ENCODE data around the gene ZNF18.

The ZNF18 gene

GRCh38 chr17:11997972-11998233 is 628 bp upstream of the ZNF18 start:
- TF ChIP-seq CTCF (IDR thresholded peaks at IDR 0.05; ENCODE audit: insufficient read depth, low read length, poor library complexity, severe bottlenecking), result no peak
- Histone ChIP-seq H3K36me3 (ENCODE audit: control insufficient read depth, insufficient read depth, low read length) (no peaks in the 10 kb centered on the region), H3K4me3 (replicated peaks; ENCODE audit: low read depth, low read length) (peak overlapping the region; percentile 78), H3K27me3 (replicated peaks; ENCODE audit: control insufficient read depth, insufficient read depth, low read length) (no peaks in the 10 kb centered on the region)
- no peak for DNase-seq (ENCODE audit: extremely low read depth, insufficient read length)

- Histone ChIP-seq H3K4me3 (replicated peaks; ENCODE audit: low read depth, low read length) (peak overlapping the region; percentile 75), H3K36me3 (ENCODE audit: control insufficient read depth, insufficient read depth, low read length) (peaks cover 3% of the 10 kb centered on the region), H3K27me3 (replicated peaks; ENCODE audit: control insufficient read depth, insufficient read depth, low read length) (no peaks in the 10 kb centered on the region)
- no peak for TF ChIP-seq CTCF (IDR thresholded peaks at IDR 0.05; ENCODE audit: insufficient read depth, low read length, poor library complexity, severe bottlenecking)
- DNase-seq (ENCODE audit: extremely low read depth, insufficient read length), result no peak
Measured at GRCh38 chr17:11996722-11997146, 541 bp downstream of the ZNF18 start.

DNA sequence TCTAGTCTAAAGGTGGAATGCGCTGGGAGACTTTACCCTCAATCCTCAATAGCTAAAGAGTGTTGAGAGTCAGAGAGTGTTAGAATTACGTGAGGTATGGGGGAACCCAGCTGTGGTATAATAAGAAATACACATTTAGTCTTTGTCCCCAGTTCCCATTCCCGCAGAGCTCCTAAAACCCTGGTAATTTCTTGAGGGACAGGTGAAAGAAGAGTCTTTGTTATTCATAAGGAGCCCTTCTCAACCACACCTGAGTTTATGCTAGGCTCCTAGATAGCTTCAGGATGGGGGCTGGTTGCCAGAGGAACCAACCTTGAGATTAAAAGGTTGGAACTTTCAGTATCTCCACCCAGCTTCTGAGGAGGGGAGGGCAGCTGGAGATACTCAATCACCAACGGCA is 5.8 kb downstream of the ZNF18 start:
- no peak overlapping the region for H3K4me3 ChIP-seq (replicated peaks; ENCODE audit: low read depth, low read length)
- peaks cover 5% of the 10 kb centered on the region for H3K36me3 ChIP-seq (ENCODE audit: control insufficient read depth, insufficient read depth, low read length)
- H3K27me3 ChIP-seq (replicated peaks; ENCODE audit: control insufficient read depth, insufficient read depth, low read length), result no peaks in the 10 kb centered on the region
- no peak for TF ChIP-seq CTCF (IDR thresholded peaks at IDR 0.05; ENCODE audit: insufficient read depth, low read length, poor library complexity, severe bottlenecking)
- DNase-seq (ENCODE audit: extremely low read depth, insufficient read length), result no peak

- Histone ChIP-seq H3K4me3 (replicated peaks; ENCODE audit: low read depth, low read length) (no peak overlapping the region), H3K27me3 (replicated peaks; ENCODE audit: control insufficient read depth, insufficient read depth, low read length) (no peaks in the 10 kb centered on the region), H3K36me3 (ENCODE audit: control insufficient read depth, insufficient read depth, low read length) (peaks cover 5% of the 10 kb centered on the region)
- no peak for DNase-seq (ENCODE audit: extremely low read depth, insufficient read length)
- TF ChIP-seq CTCF (IDR thresholded peaks at IDR 0.05; ENCODE audit: insufficient read depth, low read length, poor library complexity, severe bottlenecking), result no peak
Measured at GRCh38 chr17:11990363-11990983, 6.8 kb downstream of the ZNF18 start.

- TF ChIP-seq CTCF (IDR thresholded peaks at IDR 0.05; ENCODE audit: insufficient read depth, low read length, poor library complexity, severe bottlenecking), result peak; percentile 28
- Histone ChIP-seq H3K27me3 (replicated peaks; ENCODE audit: control insufficient read depth, insufficient read depth, low read length) (no peaks in the 10 kb centered on the region), H3K36me3 (ENCODE audit: control insufficient read depth, insufficient read depth, low read length) (peaks cover 7% of the 10 kb centered on the region), H3K4me3 (replicated peaks; ENCODE audit: low read depth, low read length) (no peak overlapping the region)
- DNase-seq (ENCODE audit: extremely low read depth, insufficient read length), result no peak
Measured at GRCh38 chr17:11986942-11987329, 10.3 kb downstream of the ZNF18 start.

Data from GM06990 (cell line).